ENCODE data around the gene RAB36. TPM values are rescaled to one million over a fixed set of nuclear protein-coding genes. Genes with fewer than 3 reads are reported as not detected.

RAB36 gene, protein sequence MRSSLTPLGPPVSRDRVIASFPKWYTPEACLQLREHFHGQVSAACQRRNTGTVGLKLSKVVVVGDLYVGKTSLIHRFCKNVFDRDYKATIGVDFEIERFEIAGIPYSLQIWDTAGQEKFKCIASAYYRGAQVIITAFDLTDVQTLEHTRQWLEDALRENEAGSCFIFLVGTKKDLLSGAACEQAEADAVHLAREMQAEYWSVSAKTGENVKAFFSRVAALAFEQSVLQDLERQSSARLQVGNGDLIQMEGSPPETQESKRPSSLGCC
- total RNA-seq: 3.8 TPM
- long read RNA-seq, partial matches to known transcripts: 1 of 2 reads
- long read RNA-seq, other reads (novel, unspliced or antisense): 1 of 2 reads

DNA sequence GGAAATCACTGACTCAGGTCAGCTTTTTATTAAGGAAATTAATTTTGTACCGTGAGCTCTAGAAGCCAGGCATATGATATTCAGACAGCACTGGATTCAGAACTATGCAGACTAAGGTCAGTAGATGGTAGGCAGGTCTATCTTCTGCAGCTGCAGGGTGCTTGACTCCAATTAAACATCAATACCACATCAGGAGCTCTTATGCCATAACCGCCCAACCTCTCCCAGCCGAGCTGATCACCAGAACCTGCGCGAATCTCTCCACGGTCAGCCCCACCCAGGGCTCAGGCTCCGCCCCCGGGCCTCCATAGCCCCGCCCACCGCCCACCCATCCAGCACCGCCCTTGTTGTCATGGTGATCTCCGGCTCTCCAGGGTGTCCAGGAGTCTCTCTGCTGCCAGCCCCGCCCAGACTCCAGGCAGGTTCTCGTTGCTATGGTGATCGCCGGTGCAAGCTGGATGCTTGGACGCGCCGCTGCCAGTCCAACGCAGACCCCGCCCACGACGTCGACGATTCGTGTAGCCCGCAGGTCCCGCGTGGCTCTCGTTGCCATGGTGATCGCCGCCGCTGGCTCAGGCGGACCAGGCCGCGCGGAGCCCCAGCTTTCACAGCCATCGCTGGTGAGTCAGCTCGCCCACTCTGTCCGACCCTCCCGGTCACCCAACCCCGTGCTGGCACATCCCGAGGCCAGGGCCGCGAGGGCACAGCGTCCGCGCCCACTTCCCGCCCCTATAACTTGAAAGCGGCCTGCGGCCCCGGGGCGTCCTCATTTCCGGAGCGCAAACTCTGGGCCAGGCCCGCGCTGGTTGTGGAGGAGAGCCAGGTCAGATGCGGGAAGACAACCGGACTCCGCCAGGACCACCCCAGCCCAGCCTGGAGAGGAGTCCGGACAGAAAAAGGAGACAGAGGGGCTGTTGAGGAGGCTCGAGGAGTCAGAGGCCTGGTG lies at the start of gene RAB36:
RAB36 (plus strand) TSS at position 546 of the 946 bp plus-strand sequence. CDS start 1,140 bp downstream, outside the sequence.
- peak within 1 kb of the TSS; percentile 69 for H3K27ac ChIP-seq
- peak; percentile 99 for DNase-seq
- H3K9me3 ChIP-seq: no peaks in the 10 kb centered on the region
- H3K4me3 ChIP-seq: peak within 1 kb of the TSS; percentile 62
- peak; percentile 86 for ATAC-seq
- H3K36me3 ChIP-seq: no peaks in the 10 kb centered on the region
- TF ChIP-seq, protein P1, sequence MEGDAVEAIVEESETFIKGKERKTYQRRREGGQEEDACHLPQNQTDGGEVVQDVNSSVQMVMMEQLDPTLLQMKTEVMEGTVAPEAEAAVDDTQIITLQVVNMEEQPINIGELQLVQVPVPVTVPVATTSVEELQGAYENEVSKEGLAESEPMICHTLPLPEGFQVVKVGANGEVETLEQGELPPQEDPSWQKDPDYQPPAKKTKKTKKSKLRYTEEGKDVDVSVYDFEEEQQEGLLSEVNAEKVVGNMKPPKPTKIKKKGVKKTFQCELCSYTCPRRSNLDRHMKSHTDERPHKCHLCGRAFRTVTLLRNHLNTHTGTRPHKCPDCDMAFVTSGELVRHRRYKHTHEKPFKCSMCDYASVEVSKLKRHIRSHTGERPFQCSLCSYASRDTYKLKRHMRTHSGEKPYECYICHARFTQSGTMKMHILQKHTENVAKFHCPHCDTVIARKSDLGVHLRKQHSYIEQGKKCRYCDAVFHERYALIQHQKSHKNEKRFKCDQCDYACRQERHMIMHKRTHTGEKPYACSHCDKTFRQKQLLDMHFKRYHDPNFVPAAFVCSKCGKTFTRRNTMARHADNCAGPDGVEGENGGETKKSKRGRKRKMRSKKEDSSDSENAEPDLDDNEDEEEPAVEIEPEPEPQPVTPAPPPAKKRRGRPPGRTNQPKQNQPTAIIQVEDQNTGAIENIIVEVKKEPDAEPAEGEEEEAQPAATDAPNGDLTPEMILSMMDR (IDR thresholded peaks at IDR 0.05): no peak
- intact Hi-C loops (cut with DNase I): no loop called here
- peaks cover 31% of the 10 kb centered on the region for H3K4me1 ChIP-seq
- no peaks in the 10 kb centered on the region for H3K27me3 ChIP-seq

DNA sequence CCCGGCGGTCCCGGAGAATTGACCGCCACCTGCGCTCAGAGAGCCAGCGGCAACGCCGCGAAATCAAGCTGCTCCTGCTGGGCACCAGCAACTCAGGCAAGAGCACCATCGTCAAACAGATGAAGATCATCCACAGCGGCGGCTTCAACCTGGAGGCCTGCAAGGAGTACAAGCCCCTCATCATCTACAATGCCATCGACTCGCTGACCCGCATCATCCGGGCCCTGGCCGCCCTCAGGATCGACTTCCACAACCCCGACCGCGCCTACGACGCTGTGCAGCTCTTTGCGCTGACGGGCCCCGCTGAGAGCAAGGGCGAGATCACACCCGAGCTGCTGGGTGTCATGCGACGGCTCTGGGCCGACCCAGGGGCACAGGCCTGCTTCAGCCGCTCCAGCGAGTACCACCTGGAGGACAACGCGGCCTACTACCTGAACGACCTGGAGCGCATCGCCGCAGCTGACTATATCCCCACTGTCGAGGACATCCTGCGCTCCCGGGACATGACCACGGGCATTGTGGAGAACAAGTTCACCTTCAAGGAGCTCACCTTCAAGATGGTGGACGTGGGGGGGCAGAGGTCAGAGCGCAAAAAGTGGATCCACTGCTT lies 49.4 kb upstream of the RAB36 start:
- no peaks in the 10 kb centered on the region for H3K27me3 ChIP-seq

DNA sequence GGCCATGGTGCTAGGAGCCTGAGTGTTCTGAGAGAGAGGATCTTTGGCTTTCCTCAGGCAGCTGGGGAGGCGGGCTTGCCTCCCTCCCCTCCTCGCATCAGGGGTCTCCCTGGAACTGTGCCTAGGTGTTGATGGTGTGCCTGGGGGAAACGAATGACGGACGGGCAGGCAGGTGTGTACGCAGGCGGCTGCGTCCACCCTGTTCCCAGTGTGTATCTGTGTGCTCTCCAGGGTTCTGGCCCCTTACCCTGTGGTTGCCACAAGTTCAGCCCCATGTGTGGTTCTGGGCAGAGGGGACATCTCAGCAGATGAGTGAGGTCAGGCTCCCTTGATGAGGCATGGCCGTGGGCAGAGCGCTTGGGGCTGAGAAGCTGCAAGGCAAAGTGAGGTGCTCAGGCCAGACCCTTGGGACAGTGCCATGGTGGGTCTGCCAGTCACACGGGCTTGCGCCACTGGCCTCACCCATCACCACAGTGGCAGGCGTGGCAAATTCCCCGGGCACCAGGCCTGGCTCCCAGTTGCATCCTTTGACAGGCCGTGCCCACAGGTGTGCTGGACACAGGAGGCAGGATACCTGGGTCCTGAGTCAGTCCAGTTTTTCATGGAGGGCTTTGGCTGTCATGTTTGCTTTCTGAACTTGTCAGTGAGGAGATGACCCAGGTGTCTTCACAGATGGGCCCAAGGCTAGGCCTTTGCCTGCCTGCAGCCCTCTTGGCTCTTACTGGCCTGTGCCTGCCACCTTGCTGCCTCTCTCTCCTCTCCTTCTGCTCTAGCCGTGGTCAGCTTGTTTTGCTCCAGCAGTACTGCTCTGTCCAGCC lies 47.7 kb upstream of the RAB36 start:
- intact Hi-C loops (cut with DNase I): no loop called here

More for the DNA sequence above, 49.4 kb upstream of the RAB36 start:
- intact Hi-C loops (cut with DNase I): no loop called here
- H3K4me3 ChIP-seq: no peak overlapping the region
- TF ChIP-seq, protein P1 (IDR thresholded peaks at IDR 0.05): no peak
- no peak overlapping the region for H3K27ac ChIP-seq
- H3K9me3 ChIP-seq: no peaks in the 10 kb centered on the region
- no peaks in the 10 kb centered on the region for H3K36me3 ChIP-seq
- no peak for DNase-seq
- no peak for ATAC-seq
- H3K4me1 ChIP-seq: peaks cover 7% of the 10 kb centered on the region

DNA sequence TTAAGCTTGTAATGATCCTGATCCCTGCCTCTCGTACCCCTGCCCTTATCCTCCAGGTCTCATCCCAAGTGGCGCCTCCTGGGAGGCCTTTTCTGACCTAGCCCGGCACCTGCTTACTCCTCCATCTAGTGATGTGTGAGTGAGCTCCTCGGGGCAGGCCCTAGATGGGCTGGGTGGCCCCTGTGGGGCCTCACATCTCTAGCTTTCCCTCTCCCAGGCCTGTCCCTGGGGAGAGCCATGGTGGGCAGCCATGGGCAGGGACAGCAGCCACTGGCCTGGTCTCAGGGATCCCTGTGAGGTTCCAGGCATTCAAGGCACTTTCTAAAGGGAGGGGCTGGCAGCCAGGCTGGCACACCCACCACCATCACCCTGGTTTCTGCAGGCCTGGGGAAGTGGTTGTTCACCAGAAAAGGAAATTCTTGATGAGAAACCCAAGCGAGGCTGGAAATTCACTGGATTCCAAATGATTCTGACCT lies 47.0 kb upstream of the RAB36 start:
- H3K4me1 ChIP-seq: peaks cover 7% of the 10 kb centered on the region
- no peaks in the 10 kb centered on the region for H3K27me3 ChIP-seq
- no peaks in the 10 kb centered on the region for H3K9me3 ChIP-seq
- intact Hi-C loops (cut with DNase I): no loop called here
- no peak overlapping the region for H3K4me3 ChIP-seq
- DNase-seq: no peak
- H3K36me3 ChIP-seq: no peaks in the 10 kb centered on the region
- TF ChIP-seq, protein P1 (IDR thresholded peaks at IDR 0.05): no peak
- H3K27ac ChIP-seq: no peak overlapping the region
- no peak for ATAC-seq

More for the DNA sequence above, 47.7 kb upstream of the RAB36 start:
- H3K36me3 ChIP-seq: no peaks in the 10 kb centered on the region
- H3K27ac ChIP-seq: no peak overlapping the region
- no peaks in the 10 kb centered on the region for H3K9me3 ChIP-seq
- H3K4me3 ChIP-seq: no peak overlapping the region
- ATAC-seq: no peak
- DNase-seq: no peak
- H3K4me1 ChIP-seq: peaks cover 7% of the 10 kb centered on the region
- H3K27me3 ChIP-seq: no peaks in the 10 kb centered on the region
- TF ChIP-seq, protein P1 (IDR thresholded peaks at IDR 0.05): no peak
